GM23248 (cell line): Measurements from ENCODE around the gene UGT2B7.

ENCODE experiments used
- EZH2 ChIP-seq: fragments of 200-600 bp; sonication (generic); IDR thresholded peaks from 2 replicates; pipeline ENCODE4 v1.6.1; 2018; ENCODE audit warnings: antibody characterized with exemption, mild to moderate bottlenecking; ENCODE audit not compliant: insufficient read depth, poor library complexity, severe bottlenecking
- EZH2phosphoT487 ChIP-seq: fragments of 200-600 bp; sonication (generic); IDR thresholded peaks from 2 replicates; pipeline ENCODE4 v1.6.1; 2018; ENCODE audit warnings: antibody characterized with exemption, moderate library complexity, mild to moderate bottlenecking, low read depth; ENCODE audit not compliant: insufficient read depth

GRCh38 chr4:69095301-69095731 is 958 bp upstream of the UGT2B7 start:
- no peak for TF ChIP-seq EZH2
- no peak for TF ChIP-seq EZH2phosphoT487
